ENCODE measurements around the gene TULP4. TPM values are rescaled to one million over a fixed set of nuclear protein-coding genes. Genes with fewer than 3 reads are reported as not detected.

TULP4 gene
- polyA plus RNA-seq, 1 donor (not counting 4 experiments of a cell fraction or from before 2014, with no cell fraction given) = 13.1 TPM

DNA sequence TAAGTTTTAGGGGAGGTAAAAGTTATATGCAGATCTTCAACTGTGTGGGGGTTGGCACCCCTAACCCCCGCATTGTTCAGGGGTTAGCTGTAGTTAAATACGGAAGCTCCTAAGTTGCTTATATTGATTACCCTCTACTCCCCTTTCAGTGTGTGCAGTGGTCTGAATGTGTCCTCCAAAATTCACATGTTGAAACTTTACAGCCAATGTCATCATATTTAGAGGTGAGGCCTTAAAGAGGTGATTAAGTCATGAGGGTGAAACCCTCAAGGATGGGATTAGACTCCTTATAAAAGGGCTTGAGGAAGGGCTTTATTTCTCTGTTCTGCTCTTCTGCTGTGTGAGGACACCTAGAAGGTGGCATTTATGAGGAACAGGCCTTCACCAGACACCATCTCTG lies 22.3 kb downstream of the TULP4 start:
- Histone ChIP-seq H2AFZ (ENCODE audit: control insufficient read depth, low read length) (no peak overlapping the region), H3K4me1 (ENCODE audit: control insufficient read depth, extremely low read depth, insufficient read depth, low read length) (no peaks in the 10 kb centered on the region), H3K27me3 (ENCODE audit: control insufficient read depth, extremely low read depth, insufficient read depth, low read length) (no peaks in the 10 kb centered on the region), H3K9ac (ENCODE audit: control insufficient read depth, extremely low read depth, insufficient read depth, low read length) (no peak overlapping the region), H3K4me2 (ENCODE audit: control insufficient read depth, extremely low read depth, insufficient read depth, low read depth, low read length) (no peak overlapping the region), H3K27ac (ENCODE audit: control insufficient read depth, insufficient read depth, low read length) (no peak overlapping the region), H3K36me3 (ENCODE audit: control insufficient read depth in 2 of 2, extremely low read depth in 1 of 2, insufficient read depth in 2 of 2, low read length in 2 of 2) (peaks cover 0 to 4% of the 10 kb centered on the region in 2 experiments), H3K9me1 (ENCODE audit: control insufficient read depth, extremely low read depth, insufficient read depth, low read length) (no peaks in the 10 kb centered on the region), H3K79me2 (ENCODE audit: control insufficient read depth, insufficient read depth, low read length) (peaks cover 23% of the 10 kb centered on the region), H3K4me3 (ENCODE audit: control insufficient read depth in 2 of 3, extremely low read depth in 1 of 3, insufficient read depth in 2 of 3, low read depth in 1 of 3, low read length in 3 of 3) (no peak overlapping the region), H4K20me1 (ENCODE audit: control insufficient read depth, extremely low read depth, insufficient read depth, low read length) (no peaks in the 10 kb centered on the region), H3K9me3 (ENCODE audit: control insufficient read depth, low read depth, low read length) (peaks cover 2% of the 10 kb centered on the region)
- no peak for FAIRE-seq
- dilution Hi-C loops (cut with MboI; ENCODE audit: extremely low pct_ligation_motif_present, low sequenced_read_pairs) = no loop called here
- no peak for DNase-seq (ENCODE audit: low read depth, low spot score)
- TF ChIP-seq EZH2 (IDR thresholded peaks at IDR 0.05; ENCODE audit: low read length) (no peak), CTCF (optimal IDR thresholded peaks at IDR 0.05 in 1 of 3, IDR thresholded peaks at IDR 0.05 in 1 of 3, conservative IDR thresholded peaks at IDR 0.05 in 1 of 3; ENCODE audit: extremely low read depth in 1 of 3, insufficient read depth in 2 of 3, low read length in 3 of 3) (no peak)

DNA sequence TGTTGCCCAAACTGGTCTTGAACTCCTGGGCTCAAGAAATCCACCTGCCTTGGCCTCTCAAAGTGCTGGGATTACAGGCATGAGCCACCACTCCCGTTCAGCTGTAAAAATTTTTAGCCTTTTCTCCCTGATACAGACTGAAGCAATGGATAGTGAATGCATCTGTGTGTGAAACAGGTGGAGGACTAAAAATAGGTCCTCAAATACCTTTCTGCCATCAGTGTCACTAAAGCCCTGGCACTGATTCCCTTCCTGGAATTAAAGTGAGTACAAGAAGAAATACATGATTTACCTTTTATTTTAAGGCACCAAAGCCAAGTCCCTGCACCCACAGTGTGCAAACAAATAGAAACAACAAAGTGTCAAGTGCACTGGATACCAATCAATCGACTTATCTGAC lies 25.1 kb downstream of the TULP4 start:
- H3K9ac ChIP-seq (ENCODE audit: control insufficient read depth, extremely low read depth, insufficient read depth, low read length) = no peak overlapping the region
- dilution Hi-C loops (cut with MboI; ENCODE audit: extremely low pct_ligation_motif_present, low sequenced_read_pairs) = no loop called here
- H3K36me3 ChIP-seq (ENCODE audit: control insufficient read depth in 2 of 2, extremely low read depth in 1 of 2, insufficient read depth in 2 of 2, low read length in 2 of 2) = peaks cover 0 to 2% of the 10 kb centered on the region in 2 experiments
- TF ChIP-seq EZH2 (IDR thresholded peaks at IDR 0.05; ENCODE audit: low read length) = no peak
- no peak overlapping the region for H3K4me3 ChIP-seq (ENCODE audit: control insufficient read depth in 2 of 3, extremely low read depth in 1 of 3, insufficient read depth in 2 of 3, low read depth in 1 of 3, low read length in 3 of 3)
- H3K4me1 ChIP-seq (ENCODE audit: control insufficient read depth, extremely low read depth, insufficient read depth, low read length) = no peaks in the 10 kb centered on the region
- H3K27ac ChIP-seq (ENCODE audit: control insufficient read depth, insufficient read depth, low read length) = no peak overlapping the region
- FAIRE-seq (no peak), DNase-seq (ENCODE audit: low read depth, low spot score) (no peak)
- H3K79me2 ChIP-seq (ENCODE audit: control insufficient read depth, insufficient read depth, low read length) = peaks cover 16% of the 10 kb centered on the region
- no peak overlapping the region for H2AFZ ChIP-seq (ENCODE audit: control insufficient read depth, low read length)
- no peaks in the 10 kb centered on the region for H4K20me1 ChIP-seq (ENCODE audit: control insufficient read depth, extremely low read depth, insufficient read depth, low read length)
- no peaks in the 10 kb centered on the region for H3K9me1 ChIP-seq (ENCODE audit: control insufficient read depth, extremely low read depth, insufficient read depth, low read length)
- no peak overlapping the region for H3K4me2 ChIP-seq (ENCODE audit: control insufficient read depth, extremely low read depth, insufficient read depth, low read depth, low read length)
- H3K27me3 ChIP-seq (ENCODE audit: control insufficient read depth, extremely low read depth, insufficient read depth, low read length) = no peaks in the 10 kb centered on the region
- H3K9me3 ChIP-seq (ENCODE audit: control insufficient read depth, low read depth, low read length) = peaks cover under 1% of the 10 kb centered on the region

Measured in keratinocyte (primary cell).